ENCODE data around the gene NAV2. TPM values are rescaled to one million over a fixed set of nuclear protein-coding genes. Genes with fewer than 3 reads are reported as not detected.

Gene NAV2
- total RNA-seq, 1 experiment from 2014 or later = 8.8 TPM

DNA sequence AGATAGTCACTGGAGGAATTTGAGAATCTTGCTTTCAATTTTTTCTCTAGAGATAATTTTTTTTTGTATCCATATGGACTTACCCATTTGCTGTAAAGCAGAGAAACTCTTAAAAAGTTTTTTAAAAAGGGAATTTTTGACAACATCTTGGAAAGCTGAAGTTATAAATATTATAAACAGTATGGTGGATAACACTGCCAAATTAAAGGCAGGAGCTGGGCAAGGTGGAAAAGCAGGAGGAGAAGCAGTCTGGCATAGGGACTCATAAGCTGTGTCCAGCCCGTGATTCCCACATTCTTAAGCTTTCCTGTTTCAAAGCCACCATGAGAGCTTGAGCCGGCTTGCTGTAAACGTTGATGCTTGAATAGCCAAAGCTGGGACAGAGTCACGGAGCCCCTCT lies 149.5 kb downstream of the NAV2 start:
- DNase-seq (ENCODE audit: low spot score) = no peak

DNA sequence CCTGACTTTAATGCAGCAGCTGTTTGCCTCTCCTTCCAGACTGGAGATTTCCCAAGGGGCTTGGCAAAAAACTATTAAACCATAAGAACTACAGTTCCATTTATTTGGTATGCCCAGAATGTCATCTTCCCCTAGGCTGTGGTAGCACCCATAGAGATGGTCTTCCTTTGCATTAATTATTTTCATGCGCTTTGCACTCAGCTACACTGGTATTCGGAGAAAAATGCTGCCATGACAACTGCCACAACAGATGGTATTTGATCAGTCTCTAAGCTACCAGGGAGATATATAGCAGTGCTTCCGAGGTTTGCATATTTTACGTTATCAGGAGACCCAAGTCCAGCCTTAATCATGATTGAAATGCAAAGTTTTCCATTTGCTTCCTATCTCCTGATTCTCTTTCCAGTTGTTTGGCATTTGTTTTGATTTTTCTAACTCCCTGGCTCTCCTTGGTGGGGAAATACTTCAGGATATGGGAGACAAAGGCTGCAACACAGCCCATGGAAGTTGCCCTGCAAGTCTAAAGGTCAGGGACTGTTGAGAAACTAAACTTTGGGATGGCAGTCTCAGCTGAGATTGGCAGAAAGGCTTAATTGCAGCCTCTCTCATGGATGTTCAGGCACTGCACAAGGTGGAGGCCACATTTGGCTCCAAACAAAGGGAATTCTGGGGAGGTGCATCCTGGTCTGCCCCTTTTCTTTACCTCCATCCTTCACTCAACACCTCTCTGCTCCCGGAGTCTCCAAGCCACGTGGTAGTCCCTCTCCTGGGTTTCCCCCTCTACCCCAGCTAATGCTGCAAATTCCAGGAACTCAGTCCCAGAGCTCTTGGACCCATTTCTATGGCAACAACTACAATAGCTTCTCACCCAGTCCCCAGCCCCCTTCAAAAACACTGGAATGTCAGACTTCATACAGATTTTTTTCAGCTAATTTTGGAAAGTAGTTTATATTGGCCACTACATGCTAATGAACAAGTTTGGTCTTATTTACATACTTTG lies 151.8 kb downstream of the NAV2 start:
- no peak for DNase-seq (ENCODE audit: low spot score)

DNA sequence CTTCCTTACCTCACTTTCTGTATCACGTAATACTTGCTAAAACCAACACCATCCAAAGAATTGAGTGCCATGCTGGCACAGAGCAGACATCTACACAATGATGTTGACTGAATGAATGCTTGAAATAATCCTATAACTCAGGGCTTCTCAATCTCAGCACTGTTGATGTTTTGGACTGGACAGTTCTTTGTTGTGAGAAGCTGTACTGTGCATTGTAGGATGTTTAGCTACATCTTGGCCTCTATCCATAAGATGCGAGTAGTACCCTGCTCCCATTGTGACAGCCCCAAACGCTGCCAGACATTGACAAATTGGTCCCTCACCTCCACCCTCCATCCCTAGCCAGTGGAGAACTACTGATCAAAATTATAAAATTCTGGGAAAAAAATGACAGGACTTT lies 153.4 kb downstream of the NAV2 start:
- DNase-seq (ENCODE audit: low spot score) = no peak

DNA sequence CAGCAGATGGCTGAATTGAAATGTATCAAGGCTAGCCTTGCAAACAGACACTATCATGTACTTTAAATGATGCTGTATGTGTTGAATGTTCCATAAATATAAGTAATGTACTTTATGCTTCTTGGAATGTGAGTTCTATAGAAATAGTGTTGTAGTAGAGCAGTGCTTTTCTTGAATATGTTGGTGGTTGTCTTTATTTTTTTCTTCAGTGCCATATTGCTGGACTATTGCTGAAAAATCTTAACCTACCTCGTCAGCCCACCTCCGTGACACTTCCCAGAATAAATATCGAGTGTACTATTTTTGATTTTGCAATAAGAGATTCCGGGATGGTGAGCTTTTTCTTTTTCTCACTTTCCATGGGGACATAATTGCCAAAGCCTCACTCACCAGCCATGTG lies 153.9 kb downstream of the NAV2 start:
- DNase-seq (ENCODE audit: low spot score) = no peak

DNA sequence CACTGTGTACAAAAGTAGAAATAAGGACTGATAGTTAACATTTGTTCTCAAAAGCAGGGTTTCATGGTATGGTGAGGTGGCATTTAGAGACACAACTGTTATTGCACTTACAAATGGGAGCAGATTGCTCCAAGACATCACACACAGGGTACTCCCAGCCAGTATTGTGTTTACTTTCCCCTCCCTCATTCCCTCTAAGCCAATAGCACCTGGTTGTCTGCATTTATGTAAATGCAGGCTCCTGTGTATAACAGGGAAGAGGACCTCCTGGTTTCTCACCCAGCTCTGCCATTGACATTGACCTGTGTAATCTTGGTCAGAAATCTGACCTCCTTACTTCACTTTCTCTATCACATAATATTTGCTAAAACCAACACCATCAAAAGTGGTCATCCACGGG lies 154.4 kb downstream of the NAV2 start:
- DNase-seq (ENCODE audit: low spot score) = no peak

DNA sequence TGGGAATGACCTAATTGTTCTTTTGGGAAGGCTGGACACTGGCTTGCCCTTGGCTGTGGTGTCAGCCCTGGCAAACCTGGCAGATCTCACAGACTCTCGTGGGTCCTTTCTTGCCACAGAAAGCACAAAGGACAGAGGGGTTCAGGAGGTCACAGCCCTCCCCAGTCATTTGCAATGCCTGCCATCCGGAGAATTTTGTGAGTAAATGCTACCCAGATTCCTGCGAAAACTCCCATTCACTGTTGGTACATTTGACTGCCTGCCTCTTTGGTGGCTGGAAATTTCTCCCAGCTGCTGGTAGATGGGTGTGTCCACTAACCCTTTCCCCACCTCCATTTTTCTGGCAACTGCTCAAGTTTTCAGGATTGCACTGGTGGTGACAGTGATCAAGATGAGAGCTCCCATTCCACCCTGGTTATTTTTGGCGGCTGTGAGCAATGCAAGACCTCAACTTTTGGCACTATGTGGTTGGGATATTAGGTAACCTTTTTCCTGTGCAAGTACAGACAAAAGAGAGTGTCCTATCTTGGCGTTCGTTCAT lies 155.7 kb downstream of the NAV2 start:
- peak; percentile 89 for DNase-seq (ENCODE audit: low spot score)

DNA sequence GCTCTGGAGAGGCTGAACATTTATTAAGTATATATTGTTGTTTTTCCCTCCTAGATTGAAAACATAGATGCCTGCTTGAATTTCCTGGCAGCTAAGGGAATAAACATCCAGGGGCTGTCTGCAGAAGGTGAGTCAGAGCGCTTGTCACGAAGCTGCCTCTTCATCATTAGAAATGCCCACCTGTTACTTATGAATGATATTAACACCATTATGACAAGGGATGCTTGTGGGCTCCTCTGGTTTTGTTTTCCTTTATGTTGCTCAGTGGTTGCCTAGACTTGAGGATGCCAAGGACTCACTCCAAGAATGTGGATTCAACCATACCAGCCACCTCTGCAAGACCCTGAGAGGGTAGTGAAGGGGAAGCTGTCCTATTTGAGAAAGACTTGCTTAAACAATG lies 156.2 kb downstream of the NAV2 start:
- DNase-seq (ENCODE audit: low spot score) = no peak

DNA sequence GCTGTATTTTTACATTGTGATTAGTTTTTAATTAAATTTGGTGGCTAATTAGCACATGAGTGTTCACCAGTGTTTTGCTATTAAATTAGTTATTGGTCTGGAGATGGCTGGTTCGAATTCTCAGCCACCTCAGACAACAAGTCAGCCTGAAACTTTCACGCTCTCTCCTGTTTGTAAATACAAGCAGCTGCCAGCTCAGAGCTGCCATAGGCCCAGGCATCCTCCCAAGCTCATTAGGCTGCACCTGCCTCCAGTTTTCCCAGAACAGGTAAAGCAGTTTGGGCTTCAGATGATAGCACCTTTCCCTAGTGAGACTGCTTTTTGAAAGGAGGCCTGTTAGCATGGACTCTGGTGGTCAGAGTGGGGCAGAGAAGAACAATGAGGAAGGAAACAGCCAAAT lies 156.8 kb downstream of the NAV2 start:
- DNase-seq (ENCODE audit: low spot score) = no peak

DNA sequence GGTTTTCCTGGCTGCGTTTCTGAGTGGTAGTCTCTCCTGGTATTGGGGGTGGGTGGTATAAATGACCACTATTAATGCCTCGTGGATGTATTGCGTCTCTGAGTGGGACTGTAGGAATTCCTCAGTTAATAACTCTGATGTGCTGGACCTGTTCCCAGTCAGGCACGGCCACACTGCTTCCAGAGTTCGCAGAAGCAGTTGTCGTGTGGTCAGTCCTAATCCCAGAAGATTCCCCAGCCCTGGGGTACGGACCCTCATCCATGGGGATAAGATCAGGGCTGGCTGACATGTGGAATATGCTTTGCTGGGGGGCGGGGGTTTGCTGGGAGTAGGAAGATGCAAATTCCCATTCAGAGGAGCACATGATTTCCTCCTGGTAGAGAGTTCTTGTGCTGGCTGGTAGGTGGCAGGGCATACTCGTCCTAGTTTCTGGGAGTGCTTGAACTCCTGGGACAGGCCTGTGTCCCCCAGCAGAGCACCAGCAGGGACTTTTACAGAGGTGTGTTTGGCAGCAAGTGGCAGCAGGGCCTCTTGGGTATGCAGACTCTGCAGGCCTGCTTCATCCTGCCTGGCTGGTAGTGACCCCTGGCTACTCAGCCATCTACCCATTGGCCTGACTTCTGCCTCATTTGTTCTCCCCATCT lies 157.4 kb downstream of the NAV2 start:
- no peak for DNase-seq (ENCODE audit: low spot score)

DNA sequence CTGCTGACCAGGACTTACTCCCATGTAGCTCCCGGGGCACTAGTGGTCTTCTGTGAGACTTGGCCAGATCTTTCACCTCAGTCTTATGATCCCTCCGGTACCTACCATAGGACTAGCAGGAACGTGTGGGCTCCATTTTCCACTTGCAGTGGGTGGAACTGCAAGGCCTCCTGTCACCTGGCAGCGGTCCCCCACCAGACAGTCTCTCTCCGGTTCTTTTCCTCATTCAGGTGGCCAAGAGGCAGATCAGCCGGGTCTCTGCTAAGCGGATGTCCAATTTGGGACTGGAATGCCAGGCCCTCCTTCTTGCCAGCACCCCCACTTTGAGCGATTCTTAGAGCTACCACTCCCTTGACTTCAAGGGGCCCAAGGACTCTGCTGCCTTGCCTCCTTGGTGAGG lies 158.9 kb downstream of the NAV2 start:
- DNase-seq (ENCODE audit: low spot score) = no peak

DNA sequence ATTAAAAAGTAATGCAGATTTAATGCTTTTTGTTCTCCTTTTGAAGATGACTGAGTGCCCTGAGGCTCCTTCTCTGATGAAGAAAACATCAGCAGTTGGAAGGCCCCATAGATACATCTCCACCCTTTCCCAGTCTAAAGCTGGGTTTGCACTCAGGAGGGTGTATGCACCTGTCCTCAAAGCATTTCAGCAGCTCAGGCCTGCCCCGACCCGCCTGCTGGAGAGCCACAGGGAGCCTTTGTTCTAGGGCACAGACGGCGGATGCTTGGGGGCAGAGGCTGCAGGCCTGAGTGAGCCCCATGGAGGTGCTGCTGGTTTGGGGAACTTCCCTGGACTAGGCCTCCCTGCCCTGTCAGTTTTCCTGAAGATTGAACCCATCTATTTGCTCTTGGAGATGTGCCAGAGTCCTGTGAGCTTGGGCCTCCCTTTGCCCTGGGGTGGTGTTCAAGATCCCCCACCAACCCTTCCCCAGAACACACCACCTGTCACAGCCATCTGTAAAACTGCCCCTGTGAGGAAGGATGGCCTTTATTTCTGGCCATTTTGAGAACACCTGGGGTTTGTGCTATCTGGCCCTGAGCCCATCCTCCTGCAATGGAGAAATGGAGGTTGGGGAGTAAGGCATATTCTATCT lies 160.0 kb downstream of the NAV2 start:
- no peak for DNase-seq (ENCODE audit: low spot score)

DNA sequence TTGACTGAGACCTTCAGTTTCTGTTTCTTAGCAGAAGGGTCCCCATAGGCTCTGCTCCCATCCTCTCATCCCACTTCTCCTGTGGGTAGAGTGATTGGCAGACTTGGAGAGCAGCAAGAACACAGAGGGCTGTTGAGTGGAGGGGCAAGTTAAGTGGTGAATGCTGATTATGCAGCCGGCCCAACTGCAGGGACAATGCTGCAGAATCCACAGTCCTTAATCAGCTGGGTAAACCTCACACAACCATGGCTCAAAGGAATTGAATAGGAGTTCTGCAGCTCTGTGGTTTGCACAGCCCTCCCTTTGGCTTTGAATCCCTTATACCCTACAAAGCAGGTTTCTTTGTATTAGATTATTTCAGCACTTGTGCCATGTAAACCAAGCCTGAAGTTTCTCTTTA lies 161.1 kb downstream of the NAV2 start:
- DNase-seq (ENCODE audit: low spot score) = no peak

DNA sequence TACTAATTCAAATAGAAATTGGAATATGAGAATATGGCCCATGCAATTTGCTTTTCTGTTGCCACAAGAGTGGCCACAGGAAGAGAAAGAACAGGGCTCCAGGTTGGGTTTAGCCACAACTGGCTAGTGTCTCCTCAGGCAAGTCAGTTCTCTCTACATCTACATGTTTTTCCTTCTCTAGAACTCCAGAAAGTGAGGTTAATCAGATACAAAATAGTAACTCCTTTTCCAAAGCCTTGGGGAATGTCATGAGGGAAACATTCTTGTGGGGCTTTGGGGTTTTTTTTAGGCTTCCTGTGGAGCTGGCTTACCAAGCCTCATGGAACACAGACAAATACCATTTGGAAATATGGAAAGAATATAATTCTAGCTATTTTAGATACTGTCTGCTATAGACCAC lies 161.6 kb downstream of the NAV2 start:
- DNase-seq (ENCODE audit: low spot score) = no peak

DNA sequence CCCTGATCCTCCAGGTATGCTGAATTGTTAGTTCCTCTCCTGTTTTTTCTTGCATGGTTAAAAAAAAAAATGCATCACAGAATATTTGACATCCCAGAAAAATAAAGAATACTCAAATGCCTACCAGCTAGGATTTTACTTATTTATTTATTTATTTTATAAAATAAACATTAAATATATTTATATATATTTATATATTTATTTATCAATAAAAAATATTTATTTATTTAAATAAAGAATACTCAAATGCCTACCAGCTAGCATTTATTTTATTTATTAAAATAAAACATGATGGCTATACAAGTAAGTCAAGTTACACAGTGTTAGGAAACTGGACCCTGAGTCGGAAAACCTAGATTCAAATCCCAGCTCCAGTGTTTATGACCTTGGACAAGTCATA lies 164.1 kb downstream of the NAV2 start:
- no peak for DNase-seq (ENCODE audit: low spot score)

DNA sequence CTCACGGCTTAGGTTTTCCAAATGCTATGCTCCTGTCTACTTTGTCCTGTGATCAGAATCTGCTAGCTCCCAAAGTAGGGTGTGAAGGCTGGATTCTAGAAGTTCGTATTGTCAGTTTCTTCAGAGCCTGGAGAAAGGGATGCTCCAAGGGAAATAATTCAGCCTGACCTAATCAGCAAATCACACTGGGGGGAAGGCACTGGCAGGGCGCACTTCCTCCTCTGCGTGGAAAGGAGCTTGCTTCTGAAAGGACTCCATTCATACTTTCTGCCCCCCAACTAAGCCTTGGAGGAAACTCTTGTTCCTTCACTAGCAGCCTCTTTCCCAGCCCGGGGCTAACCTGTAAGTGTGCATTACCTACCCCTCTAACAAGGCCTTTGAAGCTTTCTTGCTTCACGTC lies 165.9 kb downstream of the NAV2 start:
- DNase-seq (ENCODE audit: low spot score) = no peak

DNA sequence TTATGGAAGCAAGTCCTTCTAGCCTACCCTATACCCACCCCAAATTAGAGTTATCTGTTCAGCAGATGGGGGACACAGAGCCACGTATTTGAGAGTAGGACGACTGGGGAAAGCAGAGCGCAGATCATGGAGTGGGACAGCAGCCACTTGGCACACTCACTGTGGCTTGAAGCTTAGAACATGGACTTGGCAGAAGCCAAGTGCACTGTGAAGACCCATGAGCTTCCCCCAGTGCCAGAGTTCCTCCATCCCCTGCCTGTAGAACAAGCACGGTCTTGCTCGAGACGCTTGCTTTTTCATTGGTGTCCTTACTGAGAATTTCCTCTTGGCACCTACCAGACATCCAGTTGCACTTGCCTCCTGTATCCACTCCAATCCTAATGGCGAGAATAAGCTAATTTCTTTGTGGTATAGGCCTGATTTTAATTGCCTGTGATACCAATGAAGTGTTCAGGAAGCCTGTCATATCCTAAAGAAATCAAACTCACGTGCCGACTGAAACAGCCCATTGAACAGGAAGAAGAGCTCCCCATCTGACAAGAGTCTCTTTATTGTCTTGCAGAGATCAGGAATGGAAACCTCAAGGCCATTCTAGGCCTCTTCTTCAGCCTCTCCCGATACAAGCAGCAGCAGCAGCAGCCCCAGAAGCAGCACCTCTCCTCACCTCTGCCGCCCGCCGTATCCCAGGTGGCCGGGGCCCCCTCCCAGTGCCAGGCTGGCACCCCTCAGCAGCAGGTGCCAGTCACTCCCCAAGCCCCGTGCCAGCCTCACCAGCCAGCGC lies 166.9 kb downstream of the NAV2 start:
- no peak for DNase-seq (ENCODE audit: low spot score)

DNA sequence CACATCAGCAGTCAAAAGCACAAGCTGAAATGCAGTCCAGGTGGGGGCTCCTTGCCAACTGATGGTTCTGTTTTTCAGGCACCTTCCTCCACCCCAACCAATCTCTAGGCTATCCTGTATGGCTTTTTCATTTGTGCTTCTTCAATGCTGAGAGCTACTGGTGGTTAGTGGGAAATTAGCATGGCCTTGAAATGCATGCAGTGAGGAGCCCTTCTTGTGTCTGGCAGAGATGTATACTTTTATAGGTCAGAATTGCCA lies 167.4 kb downstream of the NAV2 start:
- DNase-seq (ENCODE audit: low spot score) = no peak

DNA sequence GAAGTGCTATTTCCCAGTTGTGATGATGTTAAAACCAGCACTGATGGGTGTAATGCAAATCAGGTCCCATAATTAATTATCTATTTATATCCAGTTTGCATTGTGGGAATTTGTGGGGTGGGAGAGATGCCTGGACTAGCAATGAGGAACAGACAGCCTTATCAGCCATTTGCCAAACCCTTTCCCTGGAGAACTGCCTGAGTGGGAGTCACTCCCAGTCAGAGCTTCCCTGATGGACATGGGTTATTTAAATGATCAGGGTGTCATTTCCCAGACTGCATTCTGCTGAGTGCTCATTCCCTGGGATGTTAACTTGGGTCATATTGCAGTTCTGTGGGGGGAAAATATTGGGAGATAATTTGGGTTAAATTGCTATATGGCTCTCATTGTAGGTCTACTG lies 168.5 kb downstream of the NAV2 start:
- DNase-seq (ENCODE audit: low spot score) = no peak

DNA sequence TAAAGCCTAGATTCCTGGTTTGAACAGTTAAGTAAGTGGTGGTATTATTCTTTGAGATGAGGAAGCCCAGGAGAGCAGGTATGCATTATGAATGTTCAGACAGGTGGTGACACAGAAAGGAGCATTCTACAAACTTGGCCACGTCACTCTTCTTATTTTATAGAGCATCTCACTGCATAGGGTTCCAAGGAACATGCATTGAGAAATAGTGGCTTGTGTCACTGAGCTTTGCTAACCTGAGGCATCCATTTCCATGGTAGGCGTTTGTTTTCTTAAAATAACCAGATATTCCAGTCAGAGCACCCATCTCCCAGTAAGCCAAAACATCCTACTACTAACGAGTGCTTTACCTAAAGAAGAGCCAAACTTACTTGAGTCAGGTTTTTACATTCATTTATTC lies 169.7 kb downstream of the NAV2 start:
- no peak for DNase-seq (ENCODE audit: low spot score)

DNA sequence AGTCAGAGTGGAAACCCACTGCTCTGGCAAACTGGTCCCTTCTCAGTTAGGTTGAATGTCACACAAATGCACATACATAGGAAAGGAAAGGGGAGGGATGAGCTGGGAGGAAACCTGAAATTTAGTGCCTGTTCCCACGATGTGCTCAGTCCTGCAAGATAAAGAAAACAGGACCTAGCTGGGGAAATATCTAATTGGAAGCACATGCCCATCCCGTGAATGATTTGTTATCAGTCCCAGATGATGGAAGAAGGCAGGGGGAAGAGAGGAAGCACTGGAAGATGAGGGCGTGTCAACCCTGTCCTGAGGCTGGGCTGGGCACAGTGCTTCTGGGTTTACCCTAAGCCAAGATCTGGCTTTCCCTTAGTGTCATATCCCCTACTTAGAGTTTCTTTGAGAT lies 173.9 kb downstream of the NAV2 start:
- no peak for DNase-seq (ENCODE audit: low spot score)

DNA sequence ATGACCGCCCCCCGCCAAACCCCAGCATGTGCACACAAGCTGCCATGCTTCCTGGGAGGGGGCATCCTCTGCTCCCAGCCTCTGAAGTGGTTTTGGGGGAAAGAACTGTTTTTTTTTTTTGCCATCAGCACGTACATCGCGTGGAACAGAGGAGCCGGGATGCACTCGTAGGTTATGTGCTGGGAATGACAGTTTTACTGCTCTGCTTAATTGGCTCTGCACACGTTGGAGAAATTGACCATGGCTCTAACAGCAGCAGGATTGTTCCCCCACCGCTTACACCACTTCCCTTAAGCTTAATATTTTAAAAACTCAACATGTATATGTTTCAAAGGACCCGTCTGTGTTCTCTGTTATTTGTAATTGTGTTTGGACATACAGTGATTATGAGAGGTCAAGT lies 175.2 kb downstream of the NAV2 start:
- DNase-seq (ENCODE audit: low spot score) = no peak

DNA sequence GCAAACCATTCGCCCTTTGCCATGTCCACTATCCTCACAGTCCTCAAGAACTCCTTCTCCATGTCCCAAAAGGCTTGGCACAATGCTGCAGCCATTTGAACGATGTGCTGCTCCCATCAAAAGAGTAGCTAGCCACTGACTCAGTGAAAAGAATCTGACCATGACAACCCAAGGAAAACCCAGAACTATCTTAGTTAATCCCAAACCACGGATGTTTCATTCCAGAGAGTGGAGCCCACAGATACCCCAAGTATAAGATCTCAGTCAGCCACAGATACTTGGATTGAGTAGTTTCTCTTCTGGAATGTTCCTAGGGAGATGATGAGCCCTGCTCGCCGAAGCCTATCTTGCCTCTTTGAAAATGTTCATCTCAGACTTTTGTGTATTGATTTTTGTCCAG lies 176.9 kb downstream of the NAV2 start:
- DNase-seq (ENCODE audit: low spot score) = peak; percentile 13

Data from A172 (cell line).